ENCODE measurements around the gene SELENOF. TPM values are rescaled to one million over a fixed set of nuclear protein-coding genes. Genes with fewer than 3 reads are reported as not detected.

The SELENOF gene
- total and polyA plus RNA-seq, 12 donors: 54.1 to 394 (median 197) TPM

- Histone ChIP-seq H3K36me3 (replicated peaks in 1 of 2) (no peaks in the 10 kb centered on the region), H3K4me3 (no peak overlapping the region), H3K9me3 (replicated peaks in 1 of 3) (no peaks in the 10 kb centered on the region), H3K4me1 (replicated peaks in 1 of 2) (peaks cover 10 to 14% of the 10 kb centered on the region in 2 donors), H3K27me3 (no peaks in the 10 kb centered on the region), H3K27ac (no peak overlapping the region)
- no peak for DNase-seq
- TF ChIP-seq POLR2A (IDR thresholded peaks at IDR 0.05): no peak
- TF ChIP-seq, protein P1, sequence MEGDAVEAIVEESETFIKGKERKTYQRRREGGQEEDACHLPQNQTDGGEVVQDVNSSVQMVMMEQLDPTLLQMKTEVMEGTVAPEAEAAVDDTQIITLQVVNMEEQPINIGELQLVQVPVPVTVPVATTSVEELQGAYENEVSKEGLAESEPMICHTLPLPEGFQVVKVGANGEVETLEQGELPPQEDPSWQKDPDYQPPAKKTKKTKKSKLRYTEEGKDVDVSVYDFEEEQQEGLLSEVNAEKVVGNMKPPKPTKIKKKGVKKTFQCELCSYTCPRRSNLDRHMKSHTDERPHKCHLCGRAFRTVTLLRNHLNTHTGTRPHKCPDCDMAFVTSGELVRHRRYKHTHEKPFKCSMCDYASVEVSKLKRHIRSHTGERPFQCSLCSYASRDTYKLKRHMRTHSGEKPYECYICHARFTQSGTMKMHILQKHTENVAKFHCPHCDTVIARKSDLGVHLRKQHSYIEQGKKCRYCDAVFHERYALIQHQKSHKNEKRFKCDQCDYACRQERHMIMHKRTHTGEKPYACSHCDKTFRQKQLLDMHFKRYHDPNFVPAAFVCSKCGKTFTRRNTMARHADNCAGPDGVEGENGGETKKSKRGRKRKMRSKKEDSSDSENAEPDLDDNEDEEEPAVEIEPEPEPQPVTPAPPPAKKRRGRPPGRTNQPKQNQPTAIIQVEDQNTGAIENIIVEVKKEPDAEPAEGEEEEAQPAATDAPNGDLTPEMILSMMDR (IDR thresholded peaks at IDR 0.05): no peak
- intact Hi-C loops (cut with DNase I): no loop called here
- 68 to 79% (median 73%) methylated on average over 1 of the region's 1 CpG for WGBS, 4 donors
These were observed 53.5 kb downstream of the SELENOF start for GRCh38 chr1:86860424-86860823.

- Histone ChIP-seq H3K4me1 (replicated peaks in 1 of 2) (peaks cover 10 to 14% of the 10 kb centered on the region in 2 donors), H3K36me3 (replicated peaks in 1 of 2) (no peaks in the 10 kb centered on the region), H3K27ac (no peak overlapping the region), H3K27me3 (no peaks in the 10 kb centered on the region), H3K9me3 (replicated peaks in 1 of 3) (no peaks in the 10 kb centered on the region), H3K4me3 (no peak overlapping the region)
- WGBS, 4 donors: 90 to 98% (median 96%) methylated on average over 2 of the region's 2 CpGs
- intact Hi-C loops (cut with DNase I): no loop called here
- no peak for DNase-seq
- TF ChIP-seq POLR2A (IDR thresholded peaks at IDR 0.05): no peak
- TF ChIP-seq, protein P1 (IDR thresholded peaks at IDR 0.05): no peak
These were observed 53.9 kb downstream of the SELENOF start for GRCh38 chr1:86860020-86860419.

- peaks cover 10 to 14% of the 10 kb centered on the region in 2 donors for H3K4me1 ChIP-seq (replicated peaks in 1 of 2)
- DNase-seq: no peak
- no peak for TF ChIP-seq POLR2A (IDR thresholded peaks at IDR 0.05)
- TF ChIP-seq, protein P1 (IDR thresholded peaks at IDR 0.05): no peak
- intact Hi-C loops (cut with DNase I): no loop called here
- H3K4me3 ChIP-seq: no peak overlapping the region
- no peaks in the 10 kb centered on the region for H3K27me3 ChIP-seq
- H3K27ac ChIP-seq: no peak overlapping the region
- no peaks in the 10 kb centered on the region for H3K9me3 ChIP-seq (replicated peaks in 1 of 3)
- no peaks in the 10 kb centered on the region for H3K36me3 ChIP-seq (replicated peaks in 1 of 2)
- WGBS, 4 donors: 95 to 97% (median 96%) methylated on average over 3 of the region's 3 CpGs
These were observed 55.2 kb downstream of the SELENOF start for GRCh38 chr1:86858524-86859261.

DNA sequence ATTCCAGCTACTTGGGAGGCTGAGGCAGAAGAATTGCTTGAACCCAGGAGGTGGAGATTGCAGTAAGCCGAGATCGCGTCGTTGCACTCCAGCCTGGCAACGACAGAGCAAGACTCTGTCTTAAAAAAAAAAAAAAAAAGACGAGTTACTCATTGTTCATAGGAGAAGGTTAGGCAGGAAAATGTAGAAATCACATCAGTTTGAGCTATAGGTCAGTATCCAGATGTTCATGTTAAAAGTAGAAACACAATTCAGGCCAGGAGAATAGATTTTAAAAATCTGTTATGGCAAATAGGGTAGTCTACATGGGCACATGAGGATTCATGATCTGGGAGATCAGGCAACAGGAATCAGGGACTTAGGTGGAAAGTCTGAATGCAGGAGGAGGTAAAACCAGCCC, 57.7 kb downstream of the SELENOF start:
- Histone ChIP-seq H3K27ac (no peak overlapping the region), H3K4me3 (no peak overlapping the region), H3K36me3 (replicated peaks in 1 of 2) (no peaks in the 10 kb centered on the region), H3K4me1 (replicated peaks in 1 of 2) (peaks cover 10 to 13% of the 10 kb centered on the region in 2 donors), H3K27me3 (no peaks in the 10 kb centered on the region), H3K9me3 (replicated peaks in 1 of 3) (no peaks in the 10 kb centered on the region)
- 82 to 90% (median 85%) methylated on average over 6 of the region's 6 CpGs for WGBS, 4 donors
- DNase-seq: no peak
- TF ChIP-seq, protein P1 (IDR thresholded peaks at IDR 0.05): no peak
- no peak for TF ChIP-seq POLR2A (IDR thresholded peaks at IDR 0.05)
- intact Hi-C loops (cut with DNase I): no loop called here
